Epithelial cell of prostate (primary cell): ENCODE data around the gene NPL.

Source experiments
- DNase-seq: peaks from one replicate; pipeline ENCODE4 v3.0.0-alpha.2; 2011; ENCODE audit warnings: low read depth, low spot score
- H3K27ac ChIP-seq: fragments of 450-650 bp; 2 replicates; pipeline ENCODE4 v1.5.1; 2017; ENCODE audit warnings: mild to moderate bottlenecking

NPL gene

GRCh38 chr1:182857212-182857611 is 67.6 kb downstream of the NPL start:
- DNase-seq, result no peak
- H3K27ac ChIP-seq, result no peak overlapping the region

- no peak overlapping the region for H3K27ac ChIP-seq
- no peak for DNase-seq
Measured at GRCh38 chr1:182860658-182861057, 71.1 kb downstream of the NPL start.

- no peak overlapping the region for H3K27ac ChIP-seq
- DNase-seq, result no peak
Measured at GRCh38 chr1:182861994-182862393, 72.4 kb downstream of the NPL start.

GRCh38 chr1:182862827-182863226 is 73.3 kb downstream of the NPL start:
- no peak for DNase-seq
- no peak overlapping the region for H3K27ac ChIP-seq

- no peak for DNase-seq
- no peak overlapping the region for H3K27ac ChIP-seq
Measured at GRCh38 chr1:182863940-182864339, 74.4 kb downstream of the NPL start.

GRCh38 chr1:182867861-182868260 is 78.3 kb downstream of the NPL start:
- no peak for DNase-seq
- no peak overlapping the region for H3K27ac ChIP-seq

- DNase-seq, result no peak
- H3K27ac ChIP-seq, result peak overlapping the region; percentile 37
Measured at GRCh38 chr1:182869241-182869666, 79.7 kb downstream of the NPL start.

GRCh38 chr1:182872881-182873280 is 83.3 kb downstream of the NPL start:
- no peak for DNase-seq
- H3K27ac ChIP-seq, result no peak overlapping the region

- peak; percentile 12 for DNase-seq
- H3K27ac ChIP-seq, result peak overlapping the region; percentile 9
Measured at GRCh38 chr1:182875889-182876288, 86.3 kb downstream of the NPL start.

- DNase-seq, result no peak
Measured at GRCh38 chr1:182877331-182877730, 87.8 kb downstream of the NPL start.

GRCh38 chr1:182877842-182878241 is 88.3 kb downstream of the NPL start:
- no peak overlapping the region for H3K27ac ChIP-seq
- no peak for DNase-seq

More at GRCh38 chr1:182877331-182877730, 87.8 kb downstream of the NPL start:
- H3K27ac ChIP-seq, result no peak overlapping the region
